CD4-positive, alpha-beta T cell treated with Interleukin-21 for 1 hour (primary cell): ENCODE measurements around the gene LRP8.

Experiments
- DNase-seq: peaks from one replicate; pipeline ENCODE4 v3.0.0-alpha.2; 2020

LRP8 gene

DNA sequence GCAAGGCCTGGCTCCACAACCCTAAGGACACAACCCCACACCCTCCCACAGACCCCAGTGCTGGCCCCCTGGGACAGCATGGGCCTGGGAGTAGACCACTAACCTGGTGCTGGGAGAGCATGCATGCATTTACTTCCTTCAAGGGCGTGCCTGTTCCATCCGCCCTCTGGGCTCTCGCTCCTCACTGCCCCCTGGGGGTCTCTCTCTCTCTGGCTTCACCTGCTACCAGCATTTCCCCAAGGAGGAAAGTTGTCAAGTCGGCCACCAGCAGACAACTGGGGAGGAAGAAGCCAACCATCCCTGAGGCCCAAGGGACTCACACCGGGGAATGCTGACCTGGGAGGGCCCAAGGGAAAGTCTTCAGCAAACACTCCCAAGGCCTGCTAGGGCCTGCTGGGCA, 6.5 kb downstream of the LRP8 start:
- no peak for DNase-seq

DNA sequence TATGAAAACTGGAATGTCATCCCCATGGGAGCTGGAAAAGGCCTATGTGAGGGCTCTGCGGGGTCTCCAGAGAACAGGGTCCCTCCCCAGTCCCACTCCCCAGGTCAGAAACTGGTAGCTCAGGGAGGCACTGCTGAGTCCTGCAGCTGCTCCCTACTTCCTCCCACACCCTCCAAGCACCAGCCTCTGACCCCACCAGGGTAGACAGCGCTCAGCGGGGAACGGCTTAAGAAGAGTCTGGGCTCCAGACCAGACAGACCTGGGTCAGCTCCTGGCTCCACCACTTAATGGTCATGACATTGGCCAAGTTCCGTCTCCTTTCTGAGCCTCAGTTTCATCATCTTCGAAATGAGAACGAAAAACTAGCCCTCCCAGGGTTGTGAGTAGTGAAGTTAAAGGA, 7.2 kb downstream of the LRP8 start:
- no peak for DNase-seq

DNA sequence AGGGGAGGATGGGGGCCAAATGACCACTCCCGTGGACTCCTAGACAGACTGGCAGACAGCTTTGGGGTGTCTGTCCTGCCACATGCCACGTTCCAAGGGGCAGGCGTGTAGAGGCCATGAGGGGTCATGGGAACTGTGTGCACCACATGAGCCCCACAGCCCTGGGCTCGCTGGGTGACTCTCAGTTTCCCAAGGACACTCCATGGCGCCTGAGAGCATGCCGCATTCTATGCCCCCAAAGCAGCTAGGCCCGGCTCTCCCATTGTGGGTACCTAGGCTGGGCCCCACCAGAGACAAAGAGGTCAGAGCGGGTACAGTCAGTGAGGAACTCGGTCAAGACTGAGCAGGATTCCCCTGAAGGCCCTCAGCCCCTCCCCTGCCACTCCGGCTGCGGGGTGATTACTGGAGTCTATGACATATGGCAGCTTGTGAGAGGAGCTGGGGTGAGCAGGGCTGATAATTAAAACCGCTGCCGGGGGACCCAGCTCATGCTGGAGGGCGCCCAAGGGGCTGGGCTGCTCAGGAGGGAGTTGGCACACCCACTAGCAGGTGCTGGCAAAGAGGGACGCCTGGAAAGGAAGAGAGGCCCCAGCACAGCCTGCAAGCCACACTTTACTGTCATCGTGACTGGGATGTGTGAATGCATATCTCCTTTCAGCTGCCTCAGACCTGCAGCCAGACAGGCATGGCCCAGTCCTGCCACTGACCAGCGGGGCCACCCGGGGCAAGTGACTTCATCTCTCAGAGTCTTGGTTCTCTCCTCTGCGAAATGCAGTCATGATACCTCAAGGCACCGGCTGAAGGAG, 8.4 kb downstream of the LRP8 start:
- no peak for DNase-seq

DNA sequence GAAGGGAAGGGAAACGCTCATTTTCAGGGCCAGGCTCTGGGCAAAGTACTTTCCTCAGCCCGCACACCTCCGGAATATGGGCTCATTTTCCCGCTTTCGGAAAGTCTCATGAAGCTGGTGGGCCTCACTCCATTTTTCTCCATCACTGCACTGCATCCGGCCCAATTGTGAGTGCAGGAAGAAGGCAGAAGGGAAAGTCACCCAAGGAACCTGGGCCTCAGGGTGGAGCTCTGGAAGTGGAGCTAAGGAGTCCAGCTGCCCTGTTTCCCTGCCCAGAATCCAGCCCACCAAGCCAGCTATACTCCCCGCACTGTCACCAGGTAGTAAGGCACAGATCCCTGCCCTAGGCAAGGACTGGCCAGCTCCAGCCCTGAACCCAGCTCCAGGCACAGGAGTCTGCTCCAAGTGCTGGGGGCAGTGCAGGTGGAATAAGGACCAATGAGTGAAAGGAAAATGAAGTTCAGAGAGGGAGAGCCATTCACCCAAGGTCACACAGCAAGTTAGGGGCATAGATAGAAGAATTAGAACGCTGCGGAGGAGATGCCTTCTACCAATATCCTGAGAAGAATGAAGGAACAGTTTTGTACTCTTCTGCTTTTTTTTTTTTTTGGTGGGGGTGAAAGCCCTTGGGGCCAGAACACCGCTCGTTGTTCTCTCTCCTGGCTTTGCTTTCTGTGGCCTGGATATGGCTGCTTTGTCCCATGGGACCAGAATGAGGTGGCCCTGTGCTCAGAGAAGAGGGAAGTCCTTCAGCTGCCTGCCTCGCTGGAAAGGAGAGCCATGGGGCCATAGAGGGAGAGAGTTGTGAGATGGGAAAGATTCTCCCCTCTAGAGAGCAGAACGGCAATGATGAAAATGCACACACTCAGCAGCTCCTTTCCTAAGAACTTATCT, 10.0 kb downstream of the LRP8 start:
- DNase-seq, result no peak

DNA sequence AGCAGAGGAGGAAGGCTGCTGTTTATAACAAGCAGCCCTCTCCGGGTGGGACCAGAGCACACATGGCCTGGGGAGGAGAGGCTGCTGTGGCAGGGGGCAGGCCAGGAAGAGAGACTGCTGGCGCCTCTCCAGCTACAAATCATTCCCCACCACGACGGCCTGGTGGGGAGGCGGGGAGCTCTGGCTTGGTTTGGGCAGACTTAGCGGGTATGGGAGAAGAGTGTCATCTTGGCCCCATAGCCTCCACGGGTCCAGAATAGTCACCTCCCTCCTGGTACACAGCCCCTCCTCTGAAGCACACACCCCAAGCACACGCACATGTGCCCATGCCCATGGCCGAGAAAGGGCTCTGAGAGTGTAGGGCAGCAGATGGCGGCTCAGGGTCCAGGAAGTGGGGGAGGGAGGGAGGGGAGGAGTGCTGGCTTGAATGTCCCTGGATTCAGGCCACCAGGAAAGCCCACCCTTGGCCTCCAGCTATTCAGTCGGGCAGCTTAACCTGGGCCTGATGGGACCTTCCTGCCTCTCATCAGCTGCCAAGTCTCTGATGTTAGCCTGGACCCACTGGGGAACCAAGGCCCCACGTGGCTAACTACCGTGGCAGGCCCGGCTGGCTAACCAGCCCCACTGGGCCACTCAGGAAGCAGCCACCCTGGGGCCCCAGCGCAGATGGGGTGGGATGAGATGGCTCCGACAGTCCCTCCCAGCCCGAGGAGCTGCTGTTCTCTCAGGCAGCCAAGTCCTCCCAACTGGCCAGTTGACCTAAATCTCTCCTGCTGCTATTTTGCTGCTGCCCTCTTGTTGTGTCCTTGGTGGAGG, 10.9 kb downstream of the LRP8 start:
- DNase-seq, result no peak

DNA sequence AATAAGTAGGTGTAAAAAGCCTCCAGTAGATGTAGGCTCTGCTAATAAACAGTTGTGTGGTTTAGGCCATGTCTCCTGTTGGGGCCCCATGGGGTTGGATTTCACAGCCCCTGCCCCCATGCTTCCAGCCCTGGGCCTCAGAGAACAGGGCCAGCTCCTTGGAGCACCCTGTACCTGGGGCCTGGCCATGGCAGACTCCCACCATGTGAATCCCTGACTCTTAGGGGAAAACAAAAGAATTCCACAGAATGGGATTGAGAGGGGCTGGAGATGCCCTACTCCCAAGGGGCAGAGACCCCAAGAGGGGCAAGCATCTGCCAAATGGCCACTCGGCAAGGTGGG, 11.5 kb downstream of the LRP8 start:
- no peak for DNase-seq

DNA sequence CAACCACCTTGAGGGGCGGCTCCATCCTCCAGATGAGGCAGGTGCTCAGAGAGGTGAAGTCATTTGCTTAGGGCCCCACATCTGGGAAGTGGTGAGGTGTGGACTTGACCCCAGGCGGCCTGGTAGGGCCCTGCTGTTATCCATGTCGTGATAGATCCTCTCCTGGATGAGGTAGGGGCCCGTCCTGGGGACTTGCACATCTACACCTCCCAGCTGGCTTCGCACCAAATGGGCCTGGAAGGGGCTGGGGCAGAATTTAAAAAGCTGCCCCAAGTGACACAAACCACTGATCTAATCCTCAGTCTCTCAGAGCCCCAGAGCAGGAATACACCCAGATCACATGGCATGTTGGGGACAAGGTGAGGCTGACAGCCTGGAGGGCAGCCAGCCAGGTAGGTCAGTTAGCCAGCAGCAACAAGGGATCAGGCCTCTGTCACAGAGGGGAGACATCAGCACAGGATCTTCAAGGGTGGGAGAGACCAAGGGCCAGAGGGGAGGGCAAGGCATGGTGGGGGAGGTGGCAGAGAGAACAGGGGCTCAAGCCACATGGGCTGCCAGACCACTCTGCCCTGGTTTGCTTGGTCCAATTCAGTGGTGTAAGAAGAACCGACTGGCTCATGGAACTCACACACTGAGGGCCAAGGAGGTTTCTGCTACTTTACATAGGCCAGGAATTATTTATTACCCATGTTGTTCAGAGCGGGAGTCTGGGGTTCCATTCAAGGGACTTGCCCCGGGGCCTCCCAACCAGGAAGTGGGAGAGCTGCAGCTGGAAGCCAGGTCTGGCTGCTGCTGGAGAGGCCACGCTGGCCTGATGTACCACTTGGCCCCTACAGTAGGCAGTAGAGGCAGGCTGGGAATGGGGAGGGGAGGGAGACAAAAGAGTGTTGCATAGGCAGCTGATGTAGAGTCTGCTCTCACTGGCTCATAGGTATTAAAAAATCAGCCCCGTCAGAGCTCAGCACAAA, 12.1 kb downstream of the LRP8 start:
- DNase-seq, result no peak

DNA sequence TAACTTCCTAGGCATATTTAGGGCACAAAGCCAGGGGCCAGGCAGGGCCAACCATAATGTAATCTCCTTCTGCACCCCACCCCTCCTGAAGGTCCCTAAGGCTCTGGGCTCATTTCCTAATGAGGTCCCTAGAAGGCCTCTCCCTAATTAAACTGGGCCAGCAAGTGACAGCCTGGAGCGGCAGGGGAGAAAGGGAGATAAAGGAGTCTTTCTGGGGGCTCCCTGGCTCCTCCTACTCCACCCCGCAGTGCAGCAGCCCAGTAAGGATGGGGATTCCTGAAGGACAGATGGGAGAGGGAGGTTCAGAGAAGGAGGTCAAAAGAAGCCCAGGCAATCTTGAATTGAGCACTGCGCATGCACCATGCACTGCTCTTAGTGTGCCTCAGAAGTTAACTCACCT, 12.8 kb downstream of the LRP8 start:
- DNase-seq, result no peak

DNA sequence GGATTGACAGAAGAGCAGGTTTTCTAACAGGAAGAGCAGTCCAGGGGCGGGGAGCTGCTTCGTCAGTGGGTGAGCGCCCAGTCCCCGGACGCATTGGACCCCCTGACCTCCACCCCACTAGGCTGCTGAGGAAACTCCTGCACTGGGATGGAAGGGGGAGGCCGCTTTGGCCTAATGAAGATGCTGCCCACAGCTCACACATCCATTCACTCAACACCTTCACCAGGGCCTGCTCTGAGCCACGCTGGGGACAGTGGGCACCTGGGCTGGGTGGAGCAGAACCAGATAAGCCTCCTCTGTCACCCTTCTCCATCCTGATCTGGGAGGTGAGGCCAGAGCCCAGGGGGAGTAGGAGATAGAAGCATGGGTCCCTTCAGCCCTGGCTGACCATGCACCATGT, 13.3 kb downstream of the LRP8 start:
- DNase-seq, result no peak

DNA sequence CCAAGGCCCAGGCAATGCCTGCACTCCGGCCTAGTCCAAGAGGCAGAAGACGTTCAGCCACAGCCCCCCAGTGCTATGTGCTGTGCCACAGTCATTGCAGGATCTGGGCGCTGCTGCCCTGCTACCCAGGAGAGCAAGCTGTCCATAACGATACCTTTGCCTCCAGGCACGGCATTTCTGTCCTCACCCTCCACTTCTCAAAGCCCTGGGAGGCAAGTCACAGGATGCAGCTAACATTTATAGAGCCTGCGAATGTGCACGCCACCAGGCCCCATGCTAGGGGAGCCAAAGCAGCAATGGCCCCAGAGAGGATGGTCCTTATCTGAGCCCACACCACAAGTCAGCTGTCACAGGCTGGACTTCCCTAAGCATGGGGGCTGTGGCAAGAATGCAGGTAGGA, 13.8 kb downstream of the LRP8 start:
- no peak for DNase-seq

DNA sequence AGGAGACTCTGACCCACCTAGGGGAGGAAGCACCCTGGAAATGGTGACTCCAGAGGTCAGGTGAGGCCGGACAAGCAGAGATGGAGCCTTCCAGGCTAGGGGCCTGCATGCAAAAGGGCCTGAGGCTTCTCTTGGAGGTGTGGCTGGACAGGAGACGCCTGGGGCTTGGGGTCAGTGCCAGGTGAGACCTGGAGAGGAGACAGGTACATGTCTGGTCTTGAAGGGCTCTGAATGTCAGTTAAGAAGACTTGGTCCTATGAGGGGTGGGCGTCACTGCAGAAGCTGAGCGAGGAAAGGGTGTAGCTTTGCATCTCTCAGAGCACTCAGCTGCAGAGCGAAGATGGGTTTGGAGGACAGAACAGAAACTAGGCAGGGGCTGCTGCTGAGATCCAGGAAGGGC, 14.3 kb downstream of the LRP8 start:
- no peak for DNase-seq

DNA sequence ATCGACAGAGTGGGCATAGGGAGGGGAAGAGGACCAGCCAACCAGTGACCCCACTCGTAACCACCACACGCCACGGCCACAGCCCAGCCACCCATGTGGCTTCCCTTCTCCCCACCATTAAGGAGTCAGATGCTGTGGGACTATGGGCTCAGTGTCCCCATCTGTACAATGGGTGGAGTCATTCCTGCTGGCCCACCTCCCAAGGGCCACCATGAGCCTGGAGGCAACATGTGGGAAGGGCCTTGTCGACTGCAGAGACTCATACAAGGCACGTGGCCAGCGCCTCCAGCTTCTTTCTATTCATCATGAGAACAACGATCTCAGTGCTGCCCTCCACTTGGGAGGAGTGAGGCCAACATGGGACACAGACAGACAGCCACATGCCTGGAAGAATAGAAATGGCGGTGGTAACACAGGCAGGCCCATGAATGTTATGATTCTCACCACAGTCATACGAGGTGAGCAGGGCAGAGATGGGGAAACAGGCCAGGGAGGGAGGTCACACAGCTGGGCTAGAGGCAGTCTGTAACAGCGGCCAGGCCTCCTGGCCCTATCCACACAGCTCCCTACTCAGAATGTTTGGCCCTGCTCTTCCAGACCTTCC, 16.1 kb downstream of the LRP8 start:
- DNase-seq, result no peak

DNA sequence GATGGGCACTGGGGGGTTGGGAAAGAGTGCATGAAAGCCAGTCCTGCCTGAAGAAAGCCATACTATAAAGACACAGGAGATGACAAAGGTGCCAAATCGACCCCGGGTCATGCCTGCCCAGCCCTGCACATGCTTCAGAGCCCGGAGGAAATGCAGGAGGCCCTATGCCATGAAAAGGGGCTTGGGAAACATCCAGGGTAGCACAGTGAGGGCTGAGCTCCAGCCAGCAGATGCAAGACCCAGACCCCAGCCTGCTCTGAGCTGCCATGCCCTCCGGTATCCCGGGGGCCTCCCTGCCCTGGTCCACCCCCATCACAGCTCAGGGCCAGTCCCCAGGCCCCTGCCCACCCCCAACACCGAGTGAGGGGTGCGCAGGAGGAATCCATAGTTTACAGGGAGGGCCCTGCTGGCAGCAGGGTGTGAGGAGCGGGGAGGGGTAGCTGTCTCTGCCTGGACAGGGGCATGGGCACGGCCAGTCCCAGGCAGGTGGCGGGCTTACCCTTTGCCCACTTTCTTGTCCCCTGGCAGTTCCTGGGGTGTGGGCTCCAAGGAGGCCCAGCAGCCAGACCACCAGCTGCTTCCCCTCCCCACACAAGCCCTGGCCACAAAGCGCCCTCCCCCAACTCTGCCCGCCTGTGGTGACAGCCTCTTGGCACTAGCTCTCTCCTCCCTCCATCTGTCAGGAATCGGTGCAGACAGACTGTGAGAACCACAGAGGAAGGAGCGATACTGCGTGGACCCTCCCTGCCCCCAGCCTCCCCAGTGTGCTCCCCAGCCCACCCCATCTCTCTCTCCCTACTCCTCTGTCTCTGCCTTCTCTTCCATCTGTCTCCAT, 16.8 kb downstream of the LRP8 start:
- no peak for DNase-seq

DNA sequence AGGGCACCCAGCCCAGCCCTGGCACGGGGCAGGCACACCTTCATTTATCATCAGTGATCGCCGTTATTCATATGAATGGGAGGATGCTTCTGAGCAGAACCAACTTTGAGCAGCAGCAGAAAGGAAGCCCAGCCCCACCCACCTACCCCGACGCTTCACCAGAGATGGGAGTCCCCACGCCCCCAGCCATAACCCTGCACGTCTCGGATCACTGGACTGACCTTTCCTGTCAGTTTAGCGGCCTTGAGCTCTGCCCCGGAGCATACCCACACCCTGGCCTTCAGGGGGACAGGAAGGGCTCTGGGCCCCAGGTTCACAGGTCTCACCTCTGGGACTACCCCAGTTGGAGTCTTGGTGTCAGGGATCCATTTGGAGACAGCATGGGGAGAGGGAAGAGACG, 18.1 kb downstream of the LRP8 start:
- no peak for DNase-seq

DNA sequence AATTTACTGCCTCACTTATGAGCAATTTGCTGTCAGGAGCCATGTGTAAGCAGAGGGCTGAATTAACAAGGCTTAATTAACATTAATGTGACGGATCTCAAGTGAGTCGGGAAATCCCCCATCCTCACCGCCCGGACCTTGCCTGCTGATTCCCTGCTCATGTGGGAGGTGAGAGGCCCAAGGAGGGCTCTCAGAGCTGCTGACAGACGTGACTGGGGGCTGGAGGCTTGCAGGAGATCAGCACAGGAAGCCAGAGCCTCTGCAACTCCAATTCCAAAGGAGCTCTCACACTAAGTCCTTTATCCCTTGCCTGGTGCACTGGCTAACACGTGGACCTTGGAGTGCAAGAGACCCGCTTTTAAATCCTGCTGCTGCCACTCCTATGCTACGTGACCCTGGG, 19.4 kb downstream of the LRP8 start:
- no peak for DNase-seq

DNA sequence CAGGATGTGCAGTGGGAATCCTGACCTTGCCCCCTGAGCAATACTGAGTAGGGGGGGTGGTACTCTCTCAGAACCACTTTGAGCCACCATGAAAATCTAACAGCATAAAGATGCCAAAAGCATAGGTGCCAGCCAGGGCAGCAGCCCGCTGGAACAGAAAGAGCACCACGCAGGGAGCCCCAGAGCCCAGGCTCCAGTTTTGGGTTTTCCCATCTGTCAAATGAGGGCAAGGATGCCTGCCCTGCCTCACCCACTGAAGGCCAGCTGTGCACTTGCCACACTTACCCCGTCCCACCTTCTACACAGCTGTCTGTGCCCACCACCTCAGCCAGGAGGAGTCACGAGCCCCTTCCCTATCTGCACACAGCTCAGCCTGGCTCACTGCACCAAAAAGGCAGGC, 20.8 kb downstream of the LRP8 start:
- no peak for DNase-seq

DNA sequence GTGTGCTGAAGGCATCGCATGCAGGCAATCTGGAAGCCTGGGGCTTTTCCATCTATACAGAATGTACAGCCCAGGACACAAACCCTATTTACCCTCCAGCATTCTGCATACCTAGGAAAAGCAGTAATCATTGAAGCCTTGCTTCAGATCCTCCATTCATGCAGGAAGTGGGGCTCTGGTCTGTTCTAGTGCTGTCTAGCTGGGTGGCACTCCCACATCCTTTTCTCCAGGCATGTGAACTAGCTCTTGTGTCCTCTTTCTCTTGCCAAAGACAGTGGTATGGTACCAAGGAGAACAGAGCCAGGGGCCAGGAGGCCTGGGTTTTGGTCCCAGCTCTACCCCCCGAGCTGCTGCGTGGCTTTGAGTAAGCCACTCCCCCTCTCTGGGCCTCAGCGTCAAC, 21.7 kb downstream of the LRP8 start:
- no peak for DNase-seq

DNA sequence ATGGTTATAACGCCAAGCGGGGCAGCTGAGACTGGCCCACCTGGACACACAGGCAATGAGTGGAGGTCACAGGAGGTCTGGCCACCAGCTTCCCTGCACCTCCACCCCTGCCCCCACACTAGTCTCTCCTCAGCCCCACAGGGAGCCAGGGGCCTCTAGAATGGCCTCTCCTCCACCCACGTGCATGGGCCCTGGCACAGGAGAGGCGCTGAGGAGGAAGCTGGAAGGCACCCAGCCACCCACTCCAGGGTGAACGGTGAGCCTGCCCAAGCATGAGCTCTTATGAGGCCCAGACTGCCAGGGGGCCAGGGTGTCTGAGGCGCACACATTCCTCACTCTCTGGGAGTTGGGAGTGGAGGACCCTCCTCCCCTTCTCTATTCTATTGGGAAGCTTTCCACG, 22.2 kb downstream of the LRP8 start:
- DNase-seq, result no peak

DNA sequence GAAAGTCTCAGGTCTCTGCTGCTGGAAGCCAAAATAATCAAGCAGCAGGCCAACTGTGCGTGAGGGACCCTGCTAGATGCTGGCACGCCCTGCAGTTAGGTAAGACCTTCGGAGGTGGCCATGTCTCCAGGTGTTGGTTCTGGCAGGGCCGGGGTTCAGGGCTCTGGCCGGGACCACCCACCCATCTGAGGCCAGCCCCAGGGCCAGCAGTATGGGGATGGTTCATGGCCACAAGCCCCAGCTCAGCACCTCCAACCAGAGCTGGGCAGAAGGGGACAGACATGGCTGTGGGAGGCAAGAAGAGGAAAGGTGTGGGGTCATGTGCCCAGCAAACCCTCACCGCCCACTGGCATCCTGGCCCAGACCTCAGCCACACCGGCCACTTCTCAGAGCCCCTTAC, 23.3 kb downstream of the LRP8 start:
- no peak for DNase-seq

DNA sequence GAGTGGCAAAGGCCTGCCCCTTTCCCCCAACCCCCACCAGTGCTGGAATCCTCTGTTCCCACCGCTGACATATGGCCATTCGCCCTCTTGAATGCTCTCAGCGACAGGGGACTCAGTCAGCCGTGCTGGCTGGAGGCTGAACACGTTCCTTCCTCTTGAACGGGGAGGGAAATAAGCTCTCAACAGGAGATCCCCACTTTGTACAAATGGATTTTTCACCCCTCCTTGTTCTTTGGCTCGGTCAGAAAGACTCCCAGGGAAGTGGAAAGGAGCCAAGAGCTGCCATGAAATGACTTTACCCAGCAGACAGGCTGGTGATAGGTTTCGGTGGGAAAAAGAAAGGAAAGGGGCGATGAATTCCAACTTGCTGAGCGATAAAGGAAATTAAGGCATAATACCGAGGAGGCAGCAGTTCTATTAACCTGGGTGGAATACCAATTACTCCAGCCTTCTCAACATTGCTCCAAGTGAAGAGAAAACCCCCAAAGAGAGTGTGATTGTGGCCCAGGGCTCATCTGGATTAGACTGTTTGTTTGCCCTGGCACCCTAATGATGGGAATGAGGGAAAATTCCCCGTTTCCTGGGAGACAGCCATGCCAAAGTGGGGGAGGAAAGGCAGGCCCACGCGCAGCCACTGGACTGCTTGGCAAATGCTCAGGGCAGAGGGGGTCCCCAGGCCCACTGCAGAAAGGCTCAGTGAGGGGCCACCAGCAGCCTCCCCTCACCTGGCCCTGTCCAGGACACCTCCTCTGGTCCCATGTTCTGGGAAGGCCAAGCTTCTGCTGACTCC, 23.9 kb downstream of the LRP8 start:
- DNase-seq, result no peak
